Kidney epithelial cell (primary cell): ENCODE measurements around the gene AMACR. TPM values are rescaled to one million over a fixed set of nuclear protein-coding genes. Genes with fewer than 3 reads are reported as not detected.

ENCODE experiments used
- DNase-seq: peaks from one replicate; pipeline ENCODE4 v3.0.0-alpha.2; 2010; ENCODE audit warnings: low read depth
- H3K27me3 ChIP-seq: 2 replicates; pipeline ENCODE4 v1.6.0; 2011; ENCODE audit warnings: low read length; ENCODE audit not compliant: control insufficient read depth, insufficient read depth
- H3K36me3 ChIP-seq: 2 replicates; pipeline ENCODE4 v1.5.1; 2011; ENCODE audit warnings: low read length; ENCODE audit not compliant: control insufficient read depth, insufficient read depth
- H3K4me3 ChIP-seq: 2 replicates; pipeline ENCODE4 v1.5.1; 2011; ENCODE audit warnings: low read depth, mild to moderate bottlenecking, control low read depth, low read length
- total RNA-seq: library from RNA; depleted of rRNA; stranded (reverse); fragments of >200 nt; gene quantifications from 2 replicates; pipeline ENCODE4 v1.2.3, GENCODE V29; 2015
- TF ChIP-seq, protein P1 (sequence below): IDR thresholded peaks from 2 replicates; pipeline ENCODE4 v1.5.1; 2011; ENCODE audit warnings: mild to moderate bottlenecking, moderate library complexity, low read length, control low read depth, inconsistent platforms; ENCODE audit not compliant: insufficient read depth, poor library complexity, severe bottlenecking

The AMACR gene
- total RNA-seq, 1 donor from 2014 or later: 18.0 TPM

- DNase-seq: no peak
- no peaks in the 10 kb centered on the region for H3K36me3 ChIP-seq
- TF ChIP-seq, protein P1, sequence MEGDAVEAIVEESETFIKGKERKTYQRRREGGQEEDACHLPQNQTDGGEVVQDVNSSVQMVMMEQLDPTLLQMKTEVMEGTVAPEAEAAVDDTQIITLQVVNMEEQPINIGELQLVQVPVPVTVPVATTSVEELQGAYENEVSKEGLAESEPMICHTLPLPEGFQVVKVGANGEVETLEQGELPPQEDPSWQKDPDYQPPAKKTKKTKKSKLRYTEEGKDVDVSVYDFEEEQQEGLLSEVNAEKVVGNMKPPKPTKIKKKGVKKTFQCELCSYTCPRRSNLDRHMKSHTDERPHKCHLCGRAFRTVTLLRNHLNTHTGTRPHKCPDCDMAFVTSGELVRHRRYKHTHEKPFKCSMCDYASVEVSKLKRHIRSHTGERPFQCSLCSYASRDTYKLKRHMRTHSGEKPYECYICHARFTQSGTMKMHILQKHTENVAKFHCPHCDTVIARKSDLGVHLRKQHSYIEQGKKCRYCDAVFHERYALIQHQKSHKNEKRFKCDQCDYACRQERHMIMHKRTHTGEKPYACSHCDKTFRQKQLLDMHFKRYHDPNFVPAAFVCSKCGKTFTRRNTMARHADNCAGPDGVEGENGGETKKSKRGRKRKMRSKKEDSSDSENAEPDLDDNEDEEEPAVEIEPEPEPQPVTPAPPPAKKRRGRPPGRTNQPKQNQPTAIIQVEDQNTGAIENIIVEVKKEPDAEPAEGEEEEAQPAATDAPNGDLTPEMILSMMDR: no peak
- H3K4me3 ChIP-seq: no peak overlapping the region
- no peaks in the 10 kb centered on the region for H3K27me3 ChIP-seq
Measured at GRCh38 chr5:34009610-34010009, 1.8 kb upstream of the AMACR start.

- DNase-seq: no peak
- H3K36me3 ChIP-seq: no peaks in the 10 kb centered on the region
- TF ChIP-seq, protein P1: no peak
- H3K27me3 ChIP-seq: no peaks in the 10 kb centered on the region
- peak overlapping the region; percentile 57 for H3K4me3 ChIP-seq
Measured at GRCh38 chr5:34008802-34009201, 952 bp upstream of the AMACR start.

DNA sequence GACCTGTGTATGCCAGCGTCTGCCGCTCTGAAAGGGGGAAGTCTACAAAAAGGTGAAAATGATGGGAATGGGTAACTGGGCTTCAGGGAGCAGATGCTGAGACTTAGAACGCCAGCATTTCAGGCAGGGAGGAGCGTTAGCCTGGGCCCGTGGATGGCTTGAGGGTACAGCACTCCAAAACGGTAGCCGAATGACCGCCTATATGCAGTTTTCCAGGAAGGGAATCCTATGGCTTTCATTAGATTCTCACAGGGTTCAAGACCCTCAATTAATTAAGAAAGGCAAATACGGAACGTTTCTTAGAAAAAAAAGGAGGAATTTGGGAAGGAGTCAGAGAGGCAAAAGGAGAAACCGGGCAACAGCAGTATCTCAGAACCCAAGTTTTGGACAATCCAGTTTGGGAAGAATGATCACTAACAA, 639 bp downstream of the AMACR start:
- Histone ChIP-seq H3K27me3 (no peaks in the 10 kb centered on the region), H3K36me3 (peaks cover 1% of the 10 kb centered on the region), H3K4me3 (peak overlapping the region; percentile 57)
- TF ChIP-seq, protein P1: no peak
- DNase-seq: no peak

DNA sequence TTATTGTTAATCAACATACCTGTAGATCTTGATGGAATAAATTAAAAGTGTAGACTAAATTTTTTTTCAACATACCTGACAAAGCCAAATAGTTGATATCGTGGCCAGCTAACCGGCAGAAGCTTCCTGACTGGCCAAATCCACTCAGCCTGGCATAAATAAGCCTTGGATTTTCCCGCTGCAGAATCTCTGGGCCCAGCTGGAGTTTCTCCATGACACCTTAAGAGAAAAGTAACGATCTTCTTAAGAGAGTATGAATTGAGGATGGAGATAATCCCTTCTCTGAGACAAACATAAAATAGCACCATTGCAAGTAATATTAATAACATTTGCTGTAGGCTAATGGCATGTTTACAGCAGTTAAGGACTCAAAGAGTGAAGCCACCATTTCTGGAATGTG, 2.2 kb downstream of the AMACR start:
- TF ChIP-seq, protein P1: no peak
- Histone ChIP-seq H3K27me3 (no peaks in the 10 kb centered on the region), H3K36me3 (peaks cover 1% of the 10 kb centered on the region), H3K4me3 (no peak overlapping the region)
- DNase-seq: no peak

DNA sequence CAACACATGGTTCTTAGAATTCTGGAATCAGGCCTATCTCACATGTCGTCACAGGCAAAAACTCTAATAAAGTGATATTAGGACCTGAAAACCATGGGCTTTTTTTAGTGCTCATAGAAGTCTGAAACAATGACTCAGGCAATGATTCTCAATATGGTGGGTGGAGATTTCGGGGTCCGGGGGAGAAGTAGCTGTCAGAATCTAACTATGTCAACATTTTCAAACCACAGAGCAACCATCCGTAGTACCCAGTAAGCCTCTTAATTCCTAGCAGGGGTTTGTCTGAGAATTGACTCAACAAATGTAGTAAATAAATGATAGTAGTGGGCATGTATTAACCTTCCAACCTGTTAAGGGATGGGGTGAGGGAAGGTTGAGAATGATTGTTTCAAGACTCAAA, 2.6 kb downstream of the AMACR start:
- TF ChIP-seq, protein P1: no peak
- peak; percentile 74 for DNase-seq
- Histone ChIP-seq H3K4me3 (no peak overlapping the region), H3K27me3 (no peaks in the 10 kb centered on the region), H3K36me3 (peaks cover 1% of the 10 kb centered on the region)

- Histone ChIP-seq H3K4me3 (no peak overlapping the region), H3K27me3 (no peaks in the 10 kb centered on the region), H3K36me3 (peaks cover 1% of the 10 kb centered on the region)
- DNase-seq: no peak
- TF ChIP-seq, protein P1: no peak
Measured at GRCh38 chr5:34003941-34004340, 3.9 kb downstream of the AMACR start.
